ENCODE data around the gene HNRNPH2. TPM values are rescaled to one million over a fixed set of nuclear protein-coding genes. Genes with fewer than 3 reads are reported as not detected.

Gene HNRNPH2
- total and polyA plus RNA-seq, 9 of the 15 experiments (the other 6 are each of a cell fraction or from before 2014, with no cell fraction given) = 40.0 to 130 (median 60.3) TPM

DNA sequence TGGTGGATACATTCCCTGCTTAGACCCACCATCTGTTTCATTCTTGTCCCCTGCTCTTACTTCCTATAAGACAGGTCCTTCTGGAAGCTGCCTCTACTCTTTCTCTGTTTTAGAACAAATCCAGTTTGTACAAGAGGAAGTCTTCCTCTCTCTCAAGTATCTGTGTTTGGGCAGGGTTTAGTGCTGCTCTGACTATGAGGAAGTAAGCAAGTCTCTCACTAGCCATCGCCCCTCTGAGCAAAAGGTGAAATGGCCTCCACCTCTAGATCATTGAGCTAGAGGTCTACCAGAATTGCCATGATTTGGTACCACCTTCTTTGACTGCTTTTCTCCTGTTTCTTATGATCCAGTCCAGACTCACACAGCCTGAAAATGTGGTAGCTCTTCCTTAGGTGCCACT lies 30.5 kb upstream of the HNRNPH2 start (continued):
- TF ChIP-seq, protein P1, sequence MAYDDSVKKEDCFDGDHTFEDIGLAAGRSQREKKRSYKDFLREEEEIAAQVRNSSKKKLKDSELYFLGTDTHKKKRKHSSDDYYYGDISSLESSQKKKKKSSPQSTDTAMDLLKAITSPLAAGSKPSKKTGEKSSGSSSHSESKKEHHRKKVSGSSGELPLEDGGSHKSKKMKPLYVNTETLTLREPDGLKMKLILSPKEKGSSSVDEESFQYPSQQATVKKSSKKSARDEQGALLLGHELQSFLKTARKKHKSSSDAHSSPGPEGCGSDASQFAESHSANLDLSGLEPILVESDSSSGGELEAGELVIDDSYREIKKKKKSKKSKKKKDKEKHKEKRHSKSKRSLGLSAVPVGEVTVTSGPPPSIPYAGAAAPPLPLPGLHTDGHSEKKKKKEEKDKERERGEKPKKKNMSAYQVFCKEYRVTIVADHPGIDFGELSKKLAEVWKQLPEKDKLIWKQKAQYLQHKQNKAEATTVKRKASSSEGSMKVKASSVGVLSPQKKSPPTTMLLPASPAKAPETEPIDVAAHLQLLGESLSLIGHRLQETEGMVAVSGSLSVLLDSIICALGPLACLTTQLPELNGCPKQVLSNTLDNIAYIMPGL (CRISPR knock-in tag; IDR thresholded peaks at IDR 0.05) = no peak
- no peak for TF ChIP-seq ZNF551 (CRISPR knock-in tag; IDR thresholded peaks at IDR 0.05)
- TF ChIP-seq, protein P2, sequence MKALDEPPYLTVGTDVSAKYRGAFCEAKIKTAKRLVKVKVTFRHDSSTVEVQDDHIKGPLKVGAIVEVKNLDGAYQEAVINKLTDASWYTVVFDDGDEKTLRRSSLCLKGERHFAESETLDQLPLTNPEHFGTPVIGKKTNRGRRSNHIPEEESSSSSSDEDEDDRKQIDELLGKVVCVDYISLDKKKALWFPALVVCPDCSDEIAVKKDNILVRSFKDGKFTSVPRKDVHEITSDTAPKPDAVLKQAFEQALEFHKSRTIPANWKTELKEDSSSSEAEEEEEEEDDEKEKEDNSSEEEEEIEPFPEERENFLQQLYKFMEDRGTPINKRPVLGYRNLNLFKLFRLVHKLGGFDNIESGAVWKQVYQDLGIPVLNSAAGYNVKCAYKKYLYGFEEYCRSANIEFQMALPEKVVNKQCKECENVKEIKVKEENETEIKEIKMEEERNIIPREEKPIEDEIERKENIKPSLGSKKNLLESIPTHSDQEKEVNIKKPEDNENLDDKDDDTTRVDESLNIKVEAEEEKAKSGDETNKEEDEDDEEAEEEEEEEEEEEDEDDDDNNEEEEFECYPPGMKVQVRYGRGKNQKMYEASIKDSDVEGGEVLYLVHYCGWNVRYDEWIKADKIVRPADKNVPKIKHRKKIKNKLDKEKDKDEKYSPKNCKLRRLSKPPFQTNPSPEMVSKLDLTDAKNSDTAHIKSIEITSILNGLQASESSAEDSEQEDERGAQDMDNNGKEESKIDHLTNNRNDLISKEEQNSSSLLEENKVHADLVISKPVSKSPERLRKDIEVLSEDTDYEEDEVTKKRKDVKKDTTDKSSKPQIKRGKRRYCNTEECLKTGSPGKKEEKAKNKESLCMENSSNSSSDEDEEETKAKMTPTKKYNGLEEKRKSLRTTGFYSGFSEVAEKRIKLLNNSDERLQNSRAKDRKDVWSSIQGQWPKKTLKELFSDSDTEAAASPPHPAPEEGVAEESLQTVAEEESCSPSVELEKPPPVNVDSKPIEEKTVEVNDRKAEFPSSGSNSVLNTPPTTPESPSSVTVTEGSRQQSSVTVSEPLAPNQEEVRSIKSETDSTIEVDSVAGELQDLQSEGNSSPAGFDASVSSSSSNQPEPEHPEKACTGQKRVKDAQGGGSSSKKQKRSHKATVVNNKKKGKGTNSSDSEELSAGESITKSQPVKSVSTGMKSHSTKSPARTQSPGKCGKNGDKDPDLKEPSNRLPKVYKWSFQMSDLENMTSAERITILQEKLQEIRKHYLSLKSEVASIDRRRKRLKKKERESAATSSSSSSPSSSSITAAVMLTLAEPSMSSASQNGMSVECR (CRISPR knock-in tag; IDR thresholded peaks at IDR 0.05) = no peak
- TF ChIP-seq ZBTB1 (CRISPR knock-in tag; IDR thresholded peaks at IDR 0.05; ENCODE audit: borderline replicate concordance, low read depth) = no peak
- TF ChIP-seq PRMT5 (CRISPR knock-in tag; IDR thresholded peaks at IDR 0.05) = no peak
- TF ChIP-seq, protein P3, sequence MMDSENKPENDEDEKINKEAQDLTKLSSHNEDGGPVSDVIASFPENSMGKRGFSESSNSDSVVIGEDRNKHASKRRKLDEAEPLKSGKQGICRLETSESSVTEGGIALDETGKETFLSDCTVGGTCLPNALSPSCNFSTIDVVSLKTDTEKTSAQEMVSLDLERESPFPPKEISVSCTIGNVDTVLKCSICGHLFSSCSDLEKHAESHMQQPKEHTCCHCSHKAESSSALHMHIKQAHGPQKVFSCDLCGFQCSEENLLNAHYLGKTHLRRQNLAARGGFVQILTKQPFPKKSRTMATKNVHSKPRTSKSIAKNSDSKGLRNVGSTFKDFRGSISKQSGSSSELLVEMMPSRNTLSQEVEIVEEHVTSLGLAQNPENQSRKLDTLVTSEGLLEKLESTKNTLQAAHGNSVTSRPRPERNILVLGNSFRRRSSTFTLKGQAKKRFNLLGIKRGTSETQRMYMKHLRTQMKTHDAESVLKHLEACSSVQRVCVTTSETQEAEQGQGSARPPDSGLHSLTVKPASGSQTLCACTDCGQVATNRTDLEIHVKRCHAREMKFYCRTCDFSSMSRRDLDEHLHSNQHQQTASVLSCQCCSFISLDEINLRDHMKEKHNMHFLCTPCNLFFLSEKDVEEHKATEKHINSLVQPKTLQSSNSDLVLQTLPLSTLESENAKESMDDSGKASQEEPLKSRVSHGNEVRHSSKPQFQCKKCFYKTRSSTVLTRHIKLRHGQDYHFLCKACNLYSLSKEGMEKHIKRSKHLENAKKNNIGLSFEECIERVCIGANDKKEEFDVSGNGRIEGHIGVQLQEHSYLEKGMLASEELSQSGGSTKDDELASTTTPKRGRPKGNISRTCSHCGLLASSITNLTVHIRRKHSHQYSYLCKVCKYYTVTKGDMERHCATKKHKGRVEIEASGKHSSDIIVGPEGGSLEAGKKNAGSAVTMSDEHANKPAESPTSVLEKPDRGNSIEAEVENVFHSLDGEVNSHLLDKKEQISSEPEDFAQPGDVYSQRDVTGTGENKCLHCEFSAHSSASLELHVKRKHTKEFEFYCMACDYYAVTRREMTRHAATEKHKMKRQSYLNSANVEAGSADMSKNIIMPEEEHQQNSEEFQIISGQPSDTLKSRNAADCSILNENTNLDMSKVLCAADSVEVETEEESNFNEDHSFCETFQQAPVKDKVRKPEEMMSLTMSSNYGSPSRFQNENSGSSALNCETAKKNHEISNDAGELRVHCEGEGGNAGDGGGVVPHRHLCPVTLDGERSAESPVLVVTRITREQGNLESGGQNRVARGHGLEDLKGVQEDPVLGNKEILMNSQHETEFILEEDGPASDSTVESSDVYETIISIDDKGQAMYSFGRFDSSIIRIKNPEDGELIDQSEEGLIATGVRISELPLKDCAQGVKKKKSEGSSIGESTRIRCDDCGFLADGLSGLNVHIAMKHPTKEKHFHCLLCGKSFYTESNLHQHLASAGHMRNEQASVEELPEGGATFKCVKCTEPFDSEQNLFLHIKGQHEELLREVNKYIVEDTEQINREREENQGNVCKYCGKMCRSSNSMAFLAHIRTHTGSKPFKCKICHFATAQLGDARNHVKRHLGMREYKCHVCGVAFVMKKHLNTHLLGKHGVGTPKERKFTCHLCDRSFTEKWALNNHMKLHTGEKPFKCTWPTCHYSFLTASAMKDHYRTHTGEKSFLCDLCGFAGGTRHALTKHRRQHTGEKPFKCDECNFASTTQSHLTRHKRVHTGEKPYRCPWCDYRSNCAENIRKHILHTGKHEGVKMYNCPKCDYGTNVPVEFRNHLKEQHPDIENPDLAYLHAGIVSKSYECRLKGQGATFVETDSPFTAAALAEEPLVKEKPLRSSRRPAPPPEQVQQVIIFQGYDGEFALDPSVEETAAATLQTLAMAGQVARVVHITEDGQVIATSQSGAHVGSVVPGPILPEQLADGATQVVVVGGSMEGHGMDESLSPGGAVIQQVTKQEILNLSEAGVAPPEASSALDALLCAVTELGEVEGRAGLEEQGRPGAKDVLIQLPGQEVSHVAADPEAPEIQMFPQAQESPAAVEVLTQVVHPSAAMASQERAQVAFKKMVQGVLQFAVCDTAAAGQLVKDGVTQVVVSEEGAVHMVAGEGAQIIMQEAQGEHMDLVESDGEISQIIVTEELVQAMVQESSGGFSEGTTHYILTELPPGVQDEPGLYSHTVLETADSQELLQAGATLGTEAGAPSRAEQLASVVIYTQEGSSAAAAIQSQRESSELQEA (IDR thresholded peaks at IDR 0.05; ENCODE audit: low read depth) = no peak
- TF ChIP-seq CCAR2 (IDR thresholded peaks at IDR 0.05; ENCODE audit: low read depth, low read length) = no peak
- TF ChIP-seq MTF1 (CRISPR knock-in tag; IDR thresholded peaks at IDR 0.05; ENCODE audit: borderline replicate concordance) = no peak
- TF ChIP-seq BRF1 (IDR thresholded peaks at IDR 0.05; ENCODE audit: borderline replicate concordance, extremely low read depth, insufficient read length) = no peak
- no peak for TF ChIP-seq SOX6 (IDR thresholded peaks at IDR 0.05)
- TF ChIP-seq, protein P4, sequence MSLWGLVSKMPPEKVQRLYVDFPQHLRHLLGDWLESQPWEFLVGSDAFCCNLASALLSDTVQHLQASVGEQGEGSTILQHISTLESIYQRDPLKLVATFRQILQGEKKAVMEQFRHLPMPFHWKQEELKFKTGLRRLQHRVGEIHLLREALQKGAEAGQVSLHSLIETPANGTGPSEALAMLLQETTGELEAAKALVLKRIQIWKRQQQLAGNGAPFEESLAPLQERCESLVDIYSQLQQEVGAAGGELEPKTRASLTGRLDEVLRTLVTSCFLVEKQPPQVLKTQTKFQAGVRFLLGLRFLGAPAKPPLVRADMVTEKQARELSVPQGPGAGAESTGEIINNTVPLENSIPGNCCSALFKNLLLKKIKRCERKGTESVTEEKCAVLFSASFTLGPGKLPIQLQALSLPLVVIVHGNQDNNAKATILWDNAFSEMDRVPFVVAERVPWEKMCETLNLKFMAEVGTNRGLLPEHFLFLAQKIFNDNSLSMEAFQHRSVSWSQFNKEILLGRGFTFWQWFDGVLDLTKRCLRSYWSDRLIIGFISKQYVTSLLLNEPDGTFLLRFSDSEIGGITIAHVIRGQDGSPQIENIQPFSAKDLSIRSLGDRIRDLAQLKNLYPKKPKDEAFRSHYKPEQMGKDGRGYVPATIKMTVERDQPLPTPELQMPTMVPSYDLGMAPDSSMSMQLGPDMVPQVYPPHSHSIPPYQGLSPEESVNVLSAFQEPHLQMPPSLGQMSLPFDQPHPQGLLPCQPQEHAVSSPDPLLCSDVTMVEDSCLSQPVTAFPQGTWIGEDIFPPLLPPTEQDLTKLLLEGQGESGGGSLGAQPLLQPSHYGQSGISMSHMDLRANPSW (CRISPR knock-in tag; IDR thresholded peaks at IDR 0.05) = no peak

All from K562 (cell line).